HG03520 (cell line): Measurements from ENCODE around the gene TMEM212.

Source experiments
- ATAC-seq: cut with Tn5 transposase; IDR thresholded peaks from one replicate; pipeline ENCODE4 v1.9.1; 2021; ENCODE audit warnings: mild to moderate bottlenecking, moderate library complexity; ENCODE audit not compliant: unreplicated experiment

The TMEM212 gene

GRCh38 chr3:171842864-171843518, at the start of gene TMEM212:
TMEM212 (plus strand) TSS chr3:171843349; CDS start chr3:171843384, 35 bp downstream.
- no peak for ATAC-seq

- no peak for ATAC-seq
These were observed 46.4 kb upstream of the TMEM212 start for GRCh38 chr3:171796625-171797264.

- no peak for ATAC-seq
These were observed 45.9 kb upstream of the TMEM212 start for GRCh38 chr3:171797265-171797679.

- ATAC-seq = no peak
These were observed 45.3 kb upstream of the TMEM212 start for GRCh38 chr3:171797873-171798272.

GRCh38 chr3:171799501-171799900, 43.6 kb upstream of the TMEM212 start:
- ATAC-seq = no peak

- no peak for ATAC-seq
These were observed 41.2 kb upstream of the TMEM212 start for GRCh38 chr3:171801738-171802589.

- no peak for ATAC-seq
These were observed 40.6 kb upstream of the TMEM212 start for GRCh38 chr3:171802590-171802956.

GRCh38 chr3:171803044-171803443, 40.1 kb upstream of the TMEM212 start:
- no peak for ATAC-seq

- no peak for ATAC-seq
These were observed 38.3 kb upstream of the TMEM212 start for GRCh38 chr3:171804618-171805389.

- no peak for ATAC-seq
These were observed 37.5 kb upstream of the TMEM212 start for GRCh38 chr3:171805687-171806086.

- ATAC-seq = no peak
These were observed 36.7 kb upstream of the TMEM212 start for GRCh38 chr3:171806200-171807128.

GRCh38 chr3:171807129-171807675, 35.9 kb upstream of the TMEM212 start:
- no peak for ATAC-seq

GRCh38 chr3:171807806-171808205, 35.3 kb upstream of the TMEM212 start:
- no peak for ATAC-seq

GRCh38 chr3:171809611-171809860, 33.6 kb upstream of the TMEM212 start:
- peak; percentile 25 for ATAC-seq

- ATAC-seq = peak; percentile 60
These were observed 33.1 kb upstream of the TMEM212 start, which contains the start of gene PLD1 for GRCh38 chr3:171809861-171810628. PLD1 (minus strand) TSS chr3:171810483; CDS start chr3:171738051, 72,432 bp downstream.

- ATAC-seq = no peak
These were observed 32.4 kb upstream of the TMEM212 start for GRCh38 chr3:171810629-171811294.

GRCh38 chr3:171811295-171811912, 31.7 kb upstream of the TMEM212 start:
- ATAC-seq = no peak

- no peak for ATAC-seq
These were observed 31.2 kb upstream of the TMEM212 start for GRCh38 chr3:171811913-171812335.
